Measurements from ENCODE around the gene LRRC36.

Gene LRRC36

DNA sequence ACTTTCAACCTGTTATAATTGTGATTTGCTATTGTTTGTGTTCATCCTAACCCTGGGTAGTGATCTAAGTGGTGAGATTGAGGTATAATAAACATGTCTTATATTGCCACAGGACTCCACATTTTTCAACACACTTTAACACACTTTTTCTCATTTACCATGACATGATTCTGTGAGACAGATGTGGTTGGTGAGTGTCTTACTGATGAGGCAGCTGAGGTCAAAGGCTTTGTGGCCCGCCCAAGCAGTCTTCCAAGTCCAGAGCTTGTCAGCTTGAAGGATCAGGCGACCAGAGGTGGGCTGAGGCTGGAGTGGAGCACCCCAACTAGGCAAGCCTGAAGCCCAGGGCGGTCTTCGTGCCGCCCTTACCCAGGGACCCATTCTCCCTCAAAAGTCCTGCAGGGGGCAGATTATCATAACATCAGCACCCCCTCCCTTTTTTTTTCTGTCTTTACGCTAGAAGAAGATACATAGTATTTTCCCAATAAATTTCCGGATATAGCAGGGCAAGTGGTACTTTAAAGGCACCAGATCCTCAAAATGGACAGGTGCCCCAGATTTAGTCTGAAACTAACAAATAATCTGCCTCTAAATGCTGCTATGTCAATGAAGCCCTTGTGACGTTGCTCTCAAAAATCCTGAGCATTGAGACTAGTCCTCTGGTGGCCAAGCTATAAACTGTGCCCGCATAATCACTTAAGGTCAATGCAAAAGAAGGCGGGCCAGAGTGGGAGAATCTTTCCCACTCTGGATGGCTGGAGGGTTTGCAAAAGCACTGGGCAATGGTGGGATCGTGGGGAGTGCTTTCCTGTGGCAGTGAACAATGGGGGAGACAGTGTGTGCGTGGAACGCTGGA lies 21.2 kb upstream of the LRRC36 start:
- CTCF ChIA-PET, result interaction anchor here (1.4 to 2.0 kb wide), 2 partner anchors 15 to 20 kb away, joined by 4 read pairs; partner anchors contain the start of genes KCTD19 and LRRC36

DNA sequence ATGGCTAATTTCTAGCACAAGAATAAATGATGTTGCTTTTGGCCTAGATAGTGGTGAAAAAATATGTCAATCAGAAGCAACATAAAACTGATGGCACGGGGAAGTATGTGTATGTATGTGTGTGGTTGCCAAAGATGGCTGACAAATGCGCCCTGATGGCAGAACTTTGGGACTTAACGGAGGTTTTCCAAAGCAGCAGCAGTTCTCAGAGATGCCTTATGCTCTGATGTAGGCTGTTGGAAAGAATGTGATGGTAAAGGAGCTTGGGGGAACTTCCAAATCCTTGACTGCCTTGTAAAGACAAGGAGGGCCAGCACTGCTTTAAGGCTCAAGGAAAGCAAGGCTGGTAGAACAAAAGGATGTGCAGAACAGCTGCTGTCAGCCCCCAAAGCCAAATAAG lies 16.1 kb upstream of the LRRC36 start:
- CTCF ChIA-PET, result no interaction called here
- POLR2A ChIA-PET, result no interaction called here

More for the DNA sequence above, 21.2 kb upstream of the LRRC36 start:
- Histone ChIP-seq H3K9me3 (ENCODE audit: control extremely low read depth in 1 of 5, control insufficient read depth in 4 of 5, insufficient read depth in 2 of 5, low read depth in 1 of 5, low read length in 4 of 5) (no peaks in the 10 kb centered on the region), H3K36me3 (ENCODE audit: control insufficient read depth in 4 of 4, insufficient read depth in 4 of 4, low read length in 3 of 4) (no peaks in the 10 kb centered on the region), H3K27ac (ENCODE audit: insufficient read depth in 1 of 2, low read depth in 1 of 2, low read length in 2 of 2, poor library complexity in 1 of 2, severe bottlenecking in 2 of 2) (no peak overlapping the region), H3K27me3 (replicated peaks in 2 of 5; ENCODE audit: control insufficient read depth in 4 of 5, insufficient read depth in 5 of 5, low read length in 4 of 5) (no peaks in the 10 kb centered on the region), H3K4me1 (ENCODE audit: control extremely low read depth in 1 of 4, control insufficient read depth in 4 of 4, insufficient read depth in 4 of 4, low read length in 3 of 4) (no peaks in the 10 kb centered on the region), H3K4me3 (ENCODE audit: control insufficient read depth in 1 of 7, extremely low read depth in 1 of 7, insufficient read depth in 4 of 7, low read depth in 2 of 7, low read length in 6 of 7) (no peak overlapping the region)
- POLR2A ChIA-PET, result no interaction called here
- 94% methylated on average over 12 of the region's 13 CpGs for WGBS (ENCODE audit: insufficient coverage)
- no peak for DNase-seq

GRCh38 chr16:67311607-67312488 lies 14.8 kb upstream of the LRRC36 start:
- DNase-seq, result no peak
- ChIA-PET POLR2A (no interaction called here), CTCF (no interaction called here)
- 89% methylated on average over 3 of the region's 5 CpGs for WGBS (ENCODE audit: insufficient coverage)
- no peak overlapping the region for H3K4me3 ChIP-seq (ENCODE audit: control insufficient read depth in 1 of 7, extremely low read depth in 1 of 7, insufficient read depth in 4 of 7, low read depth in 2 of 7, low read length in 6 of 7)
- no peaks in the 10 kb centered on the region for H3K36me3 ChIP-seq (ENCODE audit: control insufficient read depth in 4 of 4, insufficient read depth in 4 of 4, low read length in 3 of 4)
- H3K27me3 ChIP-seq (replicated peaks in 2 of 5; ENCODE audit: control insufficient read depth in 4 of 5, insufficient read depth in 5 of 5, low read length in 4 of 5), result no peaks in the 10 kb centered on the region
- H3K27ac ChIP-seq (ENCODE audit: insufficient read depth in 1 of 2, low read depth in 1 of 2, low read length in 2 of 2, poor library complexity in 1 of 2, severe bottlenecking in 2 of 2), result no peak overlapping the region
- H3K9me3 ChIP-seq (ENCODE audit: control extremely low read depth in 1 of 5, control insufficient read depth in 4 of 5, insufficient read depth in 2 of 5, low read depth in 1 of 5, low read length in 4 of 5), result no peaks in the 10 kb centered on the region
- H3K4me1 ChIP-seq (ENCODE audit: control extremely low read depth in 1 of 4, control insufficient read depth in 4 of 4, insufficient read depth in 4 of 4, low read length in 3 of 4), result no peaks in the 10 kb centered on the region

More for the DNA sequence above, 16.1 kb upstream of the LRRC36 start:
- no peak for DNase-seq
- Histone ChIP-seq H3K4me1 (ENCODE audit: control extremely low read depth in 1 of 4, control insufficient read depth in 4 of 4, insufficient read depth in 4 of 4, low read length in 3 of 4) (no peaks in the 10 kb centered on the region), H3K4me3 (ENCODE audit: control insufficient read depth in 1 of 7, extremely low read depth in 1 of 7, insufficient read depth in 4 of 7, low read depth in 2 of 7, low read length in 6 of 7) (no peak overlapping the region), H3K27ac (ENCODE audit: insufficient read depth in 1 of 2, low read depth in 1 of 2, low read length in 2 of 2, poor library complexity in 1 of 2, severe bottlenecking in 2 of 2) (no peak overlapping the region), H3K36me3 (ENCODE audit: control insufficient read depth in 4 of 4, insufficient read depth in 4 of 4, low read length in 3 of 4) (no peaks in the 10 kb centered on the region), H3K9me3 (ENCODE audit: control extremely low read depth in 1 of 5, control insufficient read depth in 4 of 5, insufficient read depth in 2 of 5, low read depth in 1 of 5, low read length in 4 of 5) (no peaks in the 10 kb centered on the region), H3K27me3 (replicated peaks in 2 of 5; ENCODE audit: control insufficient read depth in 4 of 5, insufficient read depth in 5 of 5, low read length in 4 of 5) (no peaks in the 10 kb centered on the region)
- WGBS (ENCODE audit: insufficient coverage), result 100% methylated on average over 3 of the region's 3 CpGs

DNA sequence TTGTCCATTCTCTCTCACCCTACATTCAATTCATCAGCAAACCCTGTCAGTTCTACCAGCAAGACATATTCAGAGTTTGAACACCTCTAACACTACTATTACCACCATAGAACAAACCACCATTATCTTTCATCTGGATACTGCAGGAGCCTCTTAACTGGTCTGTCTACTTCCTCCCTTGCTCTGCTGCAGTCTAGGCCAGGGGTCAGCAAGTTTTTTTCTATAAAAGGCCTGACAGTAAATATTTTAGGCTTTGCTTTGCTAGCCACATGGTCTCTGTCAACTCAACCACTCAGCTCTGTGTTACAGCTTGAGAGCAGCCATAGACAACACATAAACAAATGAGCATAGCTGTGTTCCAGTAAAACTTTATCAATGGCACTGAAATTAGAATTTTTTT lies 13.9 kb upstream of the LRRC36 start:
- ChIA-PET CTCF (interaction anchor here (1.0 to 1.4 kb wide), 2 partner anchors 43 to 52 kb away, joined by 3 read pairs; no protein-coding TSS in a partner anchor), POLR2A (interaction anchor here (0.7 kb wide), 1 partner anchor 42 kb away, joined by 4 read pairs; no protein-coding TSS in a partner anchor)
- Histone ChIP-seq H3K4me1 (ENCODE audit: control extremely low read depth in 1 of 4, control insufficient read depth in 4 of 4, insufficient read depth in 4 of 4, low read length in 3 of 4) (no peaks in the 10 kb centered on the region), H3K27me3 (replicated peaks in 2 of 5; ENCODE audit: control insufficient read depth in 4 of 5, insufficient read depth in 5 of 5, low read length in 4 of 5) (no peaks in the 10 kb centered on the region), H3K27ac (ENCODE audit: insufficient read depth in 1 of 2, low read depth in 1 of 2, low read length in 2 of 2, poor library complexity in 1 of 2, severe bottlenecking in 2 of 2) (no peak overlapping the region), H3K4me3 (ENCODE audit: control insufficient read depth in 1 of 7, extremely low read depth in 1 of 7, insufficient read depth in 4 of 7, low read depth in 2 of 7, low read length in 6 of 7) (no peak overlapping the region), H3K9me3 (ENCODE audit: control extremely low read depth in 1 of 5, control insufficient read depth in 4 of 5, insufficient read depth in 2 of 5, low read depth in 1 of 5, low read length in 4 of 5) (no peaks in the 10 kb centered on the region), H3K36me3 (ENCODE audit: control insufficient read depth in 4 of 4, insufficient read depth in 4 of 4, low read length in 3 of 4) (no peaks in the 10 kb centered on the region)
- no peak for DNase-seq

- no peaks in the 10 kb centered on the region for H3K36me3 ChIP-seq (ENCODE audit: control insufficient read depth in 4 of 4, insufficient read depth in 4 of 4, low read length in 3 of 4)
- H3K27ac ChIP-seq (ENCODE audit: insufficient read depth in 1 of 2, low read depth in 1 of 2, low read length in 2 of 2, poor library complexity in 1 of 2, severe bottlenecking in 2 of 2), result no peak overlapping the region
- ChIA-PET CTCF (interaction anchor here (0.9 to 1.3 kb wide), 2 partner anchors 9 to 10 kb away, joined by 3 read pairs; partner anchors contain the start of genes KCTD19 and LRRC36), POLR2A (no interaction called here)
- H3K27me3 ChIP-seq (replicated peaks in 2 of 5; ENCODE audit: control insufficient read depth in 4 of 5, insufficient read depth in 5 of 5, low read length in 4 of 5), result peaks cover 0 to 6% (median 0%) of the 10 kb centered on the region in 5 experiments
- H3K4me3 ChIP-seq (ENCODE audit: control insufficient read depth in 1 of 7, extremely low read depth in 1 of 7, insufficient read depth in 4 of 7, low read depth in 2 of 7, low read length in 6 of 7), result no peak overlapping the region
- no peaks in the 10 kb centered on the region for H3K4me1 ChIP-seq (ENCODE audit: control extremely low read depth in 1 of 4, control insufficient read depth in 4 of 4, insufficient read depth in 4 of 4, low read length in 3 of 4)
- no peaks in the 10 kb centered on the region for H3K9me3 ChIP-seq (ENCODE audit: control extremely low read depth in 1 of 5, control insufficient read depth in 4 of 5, insufficient read depth in 2 of 5, low read depth in 1 of 5, low read length in 4 of 5)
- no peak for DNase-seq
These were observed 8.8 kb upstream of the LRRC36 start for GRCh38 chr16:67317853-67318252.

GRCh38 chr16:67326115-67326471 lies 522 bp upstream of the LRRC36 start:
- ChIA-PET CTCF (interaction anchor here (1.2 to 2.4 kb wide), 13 partner anchors 8 to 73 kb away, joined by 3 to 9 read pairs (median 4); no protein-coding TSS in a partner anchor), POLR2A (no interaction called here)
- Histone ChIP-seq H3K4me1 (ENCODE audit: control extremely low read depth in 1 of 4, control insufficient read depth in 4 of 4, insufficient read depth in 4 of 4, low read length in 3 of 4) (peaks cover 0 to 19% (median 11%) of the 10 kb centered on the region in 4 experiments), H3K36me3 (ENCODE audit: control insufficient read depth in 4 of 4, insufficient read depth in 4 of 4, low read length in 3 of 4) (no peaks in the 10 kb centered on the region), H3K27ac (ENCODE audit: insufficient read depth in 1 of 2, low read depth in 1 of 2, low read length in 2 of 2, poor library complexity in 1 of 2, severe bottlenecking in 2 of 2) (peak overlapping the region in 1 of 2 experiments; percentile 41), H3K9me3 (ENCODE audit: control extremely low read depth in 1 of 5, control insufficient read depth in 4 of 5, insufficient read depth in 2 of 5, low read depth in 1 of 5, low read length in 4 of 5) (no peaks in the 10 kb centered on the region), H3K4me3 (ENCODE audit: control insufficient read depth in 1 of 7, extremely low read depth in 1 of 7, insufficient read depth in 4 of 7, low read depth in 2 of 7, low read length in 6 of 7) (peak overlapping the region; percentile 43 to 88 (median 68)), H3K27me3 (replicated peaks in 2 of 5; ENCODE audit: control insufficient read depth in 4 of 5, insufficient read depth in 5 of 5, low read length in 4 of 5) (no peaks in the 10 kb centered on the region)
- no peak for DNase-seq
- 25% methylated on average over 11 of the region's 11 CpGs for WGBS (ENCODE audit: insufficient coverage)
